ENCODE data around the gene MYO16. TPM values are rescaled to one million over a fixed set of nuclear protein-coding genes. Genes with fewer than 3 reads are reported as not detected.

The MYO16 gene
- total RNA-seq, 1 donor from 2014 or later = 0.49 TPM

GRCh38 chr13:108742701-108743451, 113.5 kb downstream of the MYO16 start:
- no peak for DNase-seq (ENCODE audit: extremely low spot score in 2 of 2)
- Histone ChIP-seq H3K27me3 (no peaks in the 10 kb centered on the region), H3K4me3 (no peak overlapping the region), H3K36me3 (no peaks in the 10 kb centered on the region), H3K4me1 (no peaks in the 10 kb centered on the region), H3K9me3 (no peaks in the 10 kb centered on the region), H3K27ac (no peak overlapping the region)
- TF ChIP-seq POLR2A (IDR thresholded peaks at IDR 0.05) (no peak), CTCF (IDR thresholded peaks at IDR 0.05) (no peak), POLR2AphosphoS5 (IDR thresholded peaks at IDR 0.05; ENCODE audit: insufficient read depth in 1 of 2, low read depth in 1 of 2) (no peak)
- intact Hi-C loops (cut with DNase I) = no loop called here

- Histone ChIP-seq H3K36me3 (no peaks in the 10 kb centered on the region), H3K4me1 (no peaks in the 10 kb centered on the region), H3K27me3 (no peaks in the 10 kb centered on the region), H3K4me3 (no peak overlapping the region), H3K9me3 (no peaks in the 10 kb centered on the region), H3K27ac (no peak overlapping the region)
- DNase-seq (ENCODE audit: extremely low spot score in 2 of 2) = no peak
- intact Hi-C loops (cut with DNase I) = no loop called here
- TF ChIP-seq CTCF (IDR thresholded peaks at IDR 0.05) = no peak
- TF ChIP-seq POLR2AphosphoS5 (IDR thresholded peaks at IDR 0.05; ENCODE audit: insufficient read depth in 1 of 2, low read depth in 1 of 2) = no peak
- TF ChIP-seq POLR2A (IDR thresholded peaks at IDR 0.05) = no peak
Observed at GRCh38 chr13:108743522-108743921, 114.1 kb downstream of the MYO16 start.

GRCh38 chr13:108747843-108748242, 118.4 kb downstream of the MYO16 start:
- no peaks in the 10 kb centered on the region for H3K9me3 ChIP-seq
- no peak overlapping the region for H3K27ac ChIP-seq
- no peak for TF ChIP-seq POLR2A (IDR thresholded peaks at IDR 0.05)
- no peak for TF ChIP-seq CTCF (IDR thresholded peaks at IDR 0.05)
- TF ChIP-seq POLR2AphosphoS5 (IDR thresholded peaks at IDR 0.05; ENCODE audit: insufficient read depth in 1 of 2, low read depth in 1 of 2) = no peak
- no peak for DNase-seq (ENCODE audit: extremely low spot score in 2 of 2)
- H3K27me3 ChIP-seq = no peaks in the 10 kb centered on the region
- H3K4me3 ChIP-seq = no peak overlapping the region
- intact Hi-C loops (cut with DNase I) = no loop called here
- no peaks in the 10 kb centered on the region for H3K4me1 ChIP-seq
- H3K36me3 ChIP-seq = no peaks in the 10 kb centered on the region

GRCh38 chr13:108752276-108752675, 122.9 kb downstream of the MYO16 start:
- no peaks in the 10 kb centered on the region for H3K36me3 ChIP-seq
- H3K9me3 ChIP-seq = no peaks in the 10 kb centered on the region
- H3K4me1 ChIP-seq = no peaks in the 10 kb centered on the region
- TF ChIP-seq CTCF (IDR thresholded peaks at IDR 0.05) (no peak), POLR2A (IDR thresholded peaks at IDR 0.05) (no peak), POLR2AphosphoS5 (IDR thresholded peaks at IDR 0.05; ENCODE audit: insufficient read depth in 1 of 2, low read depth in 1 of 2) (no peak)
- H3K27me3 ChIP-seq = no peaks in the 10 kb centered on the region
- intact Hi-C loops (cut with DNase I) = no loop called here
- DNase-seq (ENCODE audit: extremely low spot score in 2 of 2) = no peak
- no peak overlapping the region for H3K4me3 ChIP-seq
- no peak overlapping the region for H3K27ac ChIP-seq

- Histone ChIP-seq H3K4me3 (no peak overlapping the region), H3K36me3 (no peaks in the 10 kb centered on the region), H3K27ac (no peak overlapping the region), H3K4me1 (no peaks in the 10 kb centered on the region), H3K27me3 (no peaks in the 10 kb centered on the region), H3K9me3 (no peaks in the 10 kb centered on the region)
- DNase-seq (ENCODE audit: extremely low spot score in 2 of 2) = no peak
- TF ChIP-seq CTCF (IDR thresholded peaks at IDR 0.05) (no peak), POLR2AphosphoS5 (IDR thresholded peaks at IDR 0.05; ENCODE audit: insufficient read depth in 1 of 2, low read depth in 1 of 2) (no peak), POLR2A (IDR thresholded peaks at IDR 0.05) (no peak)
- intact Hi-C loops (cut with DNase I) = no loop called here
Observed at GRCh38 chr13:108755083-108755482, 125.7 kb downstream of the MYO16 start.
